T47D (cell line): ENCODE measurements around the gene LRRC8C.

Experiments
- DNase-seq, 2 experiments: peaks; one replicate each; pipeline versions ENCODE4 v3.0.0 to v3.0.0-alpha.2; 2011 to 2012; ENCODE audit warnings: low read depth in 1 of 2, low spot score in 1 of 2
- JUND ChIP-seq: IDR thresholded peaks from 2 replicates; pipeline ENCODE4 v1.6.1; 2012; ENCODE audit warnings: low read depth
- in situ Hi-C: cut with HindIII; loops from 2 replicates; pipeline ENCODE4 v1.10.0; 2016; ENCODE audit warnings: low sequenced_read_pairs, low pct_unique_long_range_greater_than_20kb

Gene LRRC8C

GRCh38 chr1:89652373-89652772, 19.5 kb downstream of the LRRC8C start:
- no peak for DNase-seq
- no peak for TF ChIP-seq JUND
- in situ Hi-C loops, result no loop called here

GRCh38 chr1:89657886-89658285, 25.0 kb downstream of the LRRC8C start:
- DNase-seq, result no peak
- in situ Hi-C loops, result no loop called here
- TF ChIP-seq JUND, result no peak

- in situ Hi-C loops, result no loop called here
- TF ChIP-seq JUND, result no peak
- no peak for DNase-seq
Measured at GRCh38 chr1:89659322-89660081, 26.6 kb downstream of the LRRC8C start.

GRCh38 chr1:89660224-89661061, 27.5 kb downstream of the LRRC8C start:
- in situ Hi-C loops, result no loop called here
- TF ChIP-seq JUND, result no peak
- no peak for DNase-seq

- in situ Hi-C loops, result no loop called here
- TF ChIP-seq JUND, result no peak
- no peak for DNase-seq
Measured at GRCh38 chr1:89665941-89666340, 33.0 kb downstream of the LRRC8C start.

DNA sequence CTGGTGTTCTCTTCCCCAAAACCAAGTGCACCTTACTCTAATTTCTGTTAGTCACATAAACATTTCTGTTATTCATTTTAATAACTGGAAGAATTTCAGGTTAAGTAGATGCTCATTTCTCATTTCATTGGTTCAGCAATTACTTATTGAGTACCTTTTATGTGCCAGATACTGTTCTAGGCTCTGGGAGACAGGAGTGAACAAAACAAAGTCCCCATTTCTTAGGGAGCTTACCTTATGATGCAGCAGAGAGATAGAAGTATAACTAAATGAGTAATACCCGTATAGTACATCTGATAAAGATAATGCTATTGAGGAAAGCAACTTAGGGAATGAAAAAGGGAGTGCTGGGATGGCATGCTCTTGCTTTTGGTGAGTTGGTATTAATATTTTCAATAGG, 33.7 kb downstream of the LRRC8C start:
- DNase-seq, result no peak
- in situ Hi-C loops, result no loop called here
- no peak for TF ChIP-seq JUND

- DNase-seq, result no peak
- in situ Hi-C loops, result no loop called here
- TF ChIP-seq JUND, result no peak
Measured at GRCh38 chr1:89667691-89668090, 34.8 kb downstream of the LRRC8C start.

DNA sequence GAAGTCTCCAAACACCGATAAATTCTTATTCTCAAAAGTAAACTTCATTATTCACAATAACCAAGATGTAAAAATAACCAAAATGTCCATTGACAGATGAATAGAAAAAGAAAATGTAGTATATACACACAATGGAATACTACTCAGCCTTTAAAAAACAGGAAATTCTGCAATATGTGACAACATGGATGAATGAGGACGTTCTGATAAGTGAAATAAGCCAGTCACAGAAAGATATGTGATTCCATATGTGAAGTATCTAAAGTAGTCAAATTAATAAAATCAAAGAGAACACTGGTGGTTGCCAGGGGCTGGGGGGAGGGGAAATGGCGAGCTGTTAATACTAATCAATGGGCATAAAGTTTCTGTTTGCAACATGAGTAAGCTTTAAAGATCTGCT, 36.0 kb downstream of the LRRC8C start:
- no peak for TF ChIP-seq JUND
- in situ Hi-C loops, result no loop called here
- no peak for DNase-seq

- DNase-seq, result no peak
- in situ Hi-C loops, result no loop called here
- TF ChIP-seq JUND, result no peak
Measured at GRCh38 chr1:89669441-89669840, 36.5 kb downstream of the LRRC8C start.

GRCh38 chr1:89670163-89670562, 37.2 kb downstream of the LRRC8C start:
- in situ Hi-C loops, result no loop called here
- no peak for DNase-seq
- TF ChIP-seq JUND, result no peak

DNA sequence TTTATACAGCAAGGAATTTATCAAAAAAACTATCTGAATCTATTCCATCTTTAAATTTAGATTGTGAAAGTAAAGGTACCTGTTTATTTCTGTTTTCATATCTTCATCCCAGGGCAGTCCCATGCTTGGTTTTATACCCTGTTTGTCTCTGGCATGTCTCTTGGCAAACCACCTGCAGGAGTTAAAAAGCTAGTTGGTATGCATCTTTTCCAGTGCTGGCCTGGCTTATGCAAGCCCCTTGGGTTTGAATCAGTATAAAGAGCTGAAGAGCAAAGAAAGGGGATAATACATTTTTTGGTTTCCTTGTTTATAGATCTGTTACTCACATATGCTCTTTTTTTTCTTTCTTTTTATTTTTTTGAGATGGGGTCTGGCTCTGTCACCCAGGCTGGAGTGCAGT, 37.8 kb downstream of the LRRC8C start:
- no peak for DNase-seq
- in situ Hi-C loops, result no loop called here
- no peak for TF ChIP-seq JUND

- in situ Hi-C loops, result no loop called here
Measured at GRCh38 chr1:89671775-89672488, 39.0 kb downstream of the LRRC8C start.

More at GRCh38 chr1:89671775-89672488, 39.0 kb downstream of the LRRC8C start:
- TF ChIP-seq JUND, result no peak
- no peak for DNase-seq
